MM.1S (cell line): Measurements from ENCODE around the gene PARD3.

Experiments
- CTCF ChIP-seq: fragments of 300-600 bp; sonication (generic); IDR thresholded peaks from 2 replicates; pipeline ENCODE4 v1.5.1; 2016; ENCODE audit warnings: antibody characterized with exemption, low read length, mixed read lengths
- EZH2 ChIP-seq: fragments of 300-600 bp; sonication (generic); optimal IDR thresholded peaks from 2 replicates; pipeline ENCODE3; 2017; ENCODE audit warnings: low read depth, mild to moderate bottlenecking, antibody characterized with exemption, low read length, mixed read lengths

GRCh38 chr10:34106356-34106885, 708.7 kb downstream of the PARD3 start:
- TF ChIP-seq EZH2 (no peak), CTCF (no peak)
